Retinal pigment epithelial cell (primary cell): ENCODE measurements around the gene MTHFD2.
A peak's percentile ranks its signal among the peaks of the same experiment; 100 is the strongest.
"Not testable (repeated sequence)": the region's sequence is repeated elsewhere in the genome, so short reads cannot be mapped to it uniquely, and the experiment has no call there.

Experiments used
- DNase-seq: peaks from one replicate; pipeline ENCODE4 v3.0.0-alpha.2; 2010; ENCODE audit warnings: low read depth
- H3K4me3 ChIP-seq: 2 replicates; pipeline ENCODE4 v1.5.1; 2011; ENCODE audit warnings: mild to moderate bottlenecking, low read length, control low read depth, moderate library complexity
- CTCF ChIP-seq: conservative IDR thresholded peaks from 2 replicates; pipeline ENCODE4 v1.5.1; 2011; ENCODE audit warnings: low read depth, low read length, control low read depth, inconsistent platforms

Gene MTHFD2

GRCh38 chr2:74205596-74205995 lies 7.2 kb downstream of the MTHFD2 start:
- TF ChIP-seq CTCF, result no peak
- no peak overlapping the region for H3K4me3 ChIP-seq
- DNase-seq, result no peak

GRCh38 chr2:74206180-74206688 lies 7.8 kb downstream of the MTHFD2 start:
- DNase-seq, result peak; percentile 61
- no peak overlapping the region for H3K4me3 ChIP-seq
- TF ChIP-seq CTCF, result no peak

- TF ChIP-seq CTCF, result no peak
- H3K4me3 ChIP-seq, result no peak overlapping the region
- no peak for DNase-seq
Observed at GRCh38 chr2:74212702-74213410, 14.4 kb downstream of the MTHFD2 start.

- DNase-seq, H3K4me3 ChIP-seq: not testable (repeated sequence)
Observed at GRCh38 chr2:74215771-74216170, 17.4 kb downstream of the MTHFD2 start.

GRCh38 chr2:74216642-74217041 lies 18.2 kb downstream of the MTHFD2 start:
- H3K4me3 ChIP-seq, result no peak overlapping the region
- no peak for TF ChIP-seq CTCF
- no peak for DNase-seq

GRCh38 chr2:74219846-74220486 lies 21.6 kb downstream of the MTHFD2 start:
- no peak for DNase-seq
- no peak for TF ChIP-seq CTCF
- H3K4me3 ChIP-seq, result no peak overlapping the region

GRCh38 chr2:74221091-74221490 lies 22.7 kb downstream of the MTHFD2 start:
- no peak for TF ChIP-seq CTCF
- no peak overlapping the region for H3K4me3 ChIP-seq
- DNase-seq, result no peak
